CD4-positive, alpha-beta T cell treated with Interleukin-12 subunit alpha and Interleukin-12 subunit beta, for 1 hour (primary cell): ENCODE data around the gene PM20D2.
A peak's percentile ranks its signal among the peaks of the same experiment; 100 is the strongest.
"Not testable (repeated sequence)": the region's sequence is repeated elsewhere in the genome, so short reads cannot be mapped to it uniquely, and the experiment has no call there.

Experiments
- DNase-seq: peaks from one replicate; pipeline ENCODE4 v3.0.0-alpha.2; 2020

PM20D2 gene

GRCh38 chr6:89145956-89146717 lies at the start of gene PM20D2:
PM20D2 (plus strand) TSS chr6:89146055; CDS start chr6:89146145, 90 bp downstream.
- peak; percentile 64 for DNase-seq

GRCh38 chr6:89098461-89098860 lies 47.4 kb upstream of the PM20D2 start:
- no peak for DNase-seq

- no peak for DNase-seq
Measured at GRCh38 chr6:89100114-89100513, 45.7 kb upstream of the PM20D2 start.

- no peak for DNase-seq
Measured at GRCh38 chr6:89110284-89110683, 35.6 kb upstream of the PM20D2 start.

- no peak for DNase-seq
Measured at GRCh38 chr6:89111933-89112332, 33.9 kb upstream of the PM20D2 start.

GRCh38 chr6:89116702-89117101 lies 29.2 kb upstream of the PM20D2 start:
- DNase-seq, result no peak

- DNase-seq, result peak; percentile 43
Measured at GRCh38 chr6:89117211-89118108, 28.4 kb upstream of the PM20D2 start, which contains the start of gene SRSF12. SRSF12 (minus strand) TSS chr6:89118071; CDS start chr6:89117887, 184 bp downstream.

GRCh38 chr6:89118931-89119330 lies 26.9 kb upstream of the PM20D2 start:
- no peak for DNase-seq

GRCh38 chr6:89120371-89120770 lies 25.5 kb upstream of the PM20D2 start:
- no peak for DNase-seq

GRCh38 chr6:89121934-89122333 lies 23.9 kb upstream of the PM20D2 start:
- DNase-seq, result no peak

- DNase-seq, result peak; percentile 29
Measured at GRCh38 chr6:89122625-89123024, 23.2 kb upstream of the PM20D2 start.

- DNase-seq, result not testable (repeated sequence)
Measured at GRCh38 chr6:89128256-89128671, 17.6 kb upstream of the PM20D2 start.

- no peak for DNase-seq
Measured at GRCh38 chr6:89131599-89131998, 14.3 kb upstream of the PM20D2 start.

- DNase-seq, result no peak
Measured at GRCh38 chr6:89132057-89132456, 13.8 kb upstream of the PM20D2 start.

GRCh38 chr6:89133981-89134380 lies 11.9 kb upstream of the PM20D2 start:
- DNase-seq, result no peak

- DNase-seq, result no peak
Measured at GRCh38 chr6:89134723-89135122, 11.1 kb upstream of the PM20D2 start.

GRCh38 chr6:89138173-89138572 lies 7.7 kb upstream of the PM20D2 start:
- DNase-seq, result no peak

- no peak for DNase-seq
Measured at GRCh38 chr6:89139509-89140346, 6.1 kb upstream of the PM20D2 start.

GRCh38 chr6:89140347-89141156 lies 5.3 kb upstream of the PM20D2 start:
- DNase-seq, result no peak

- DNase-seq, result no peak
Measured at GRCh38 chr6:89144354-89144906, 1.4 kb upstream of the PM20D2 start.

- peak; percentile 52 for DNase-seq
Measured at GRCh38 chr6:89145091-89145955, 532 bp upstream of the PM20D2 start.
